ENCODE measurements around the gene SIRPA.

Gene SIRPA

DNA sequence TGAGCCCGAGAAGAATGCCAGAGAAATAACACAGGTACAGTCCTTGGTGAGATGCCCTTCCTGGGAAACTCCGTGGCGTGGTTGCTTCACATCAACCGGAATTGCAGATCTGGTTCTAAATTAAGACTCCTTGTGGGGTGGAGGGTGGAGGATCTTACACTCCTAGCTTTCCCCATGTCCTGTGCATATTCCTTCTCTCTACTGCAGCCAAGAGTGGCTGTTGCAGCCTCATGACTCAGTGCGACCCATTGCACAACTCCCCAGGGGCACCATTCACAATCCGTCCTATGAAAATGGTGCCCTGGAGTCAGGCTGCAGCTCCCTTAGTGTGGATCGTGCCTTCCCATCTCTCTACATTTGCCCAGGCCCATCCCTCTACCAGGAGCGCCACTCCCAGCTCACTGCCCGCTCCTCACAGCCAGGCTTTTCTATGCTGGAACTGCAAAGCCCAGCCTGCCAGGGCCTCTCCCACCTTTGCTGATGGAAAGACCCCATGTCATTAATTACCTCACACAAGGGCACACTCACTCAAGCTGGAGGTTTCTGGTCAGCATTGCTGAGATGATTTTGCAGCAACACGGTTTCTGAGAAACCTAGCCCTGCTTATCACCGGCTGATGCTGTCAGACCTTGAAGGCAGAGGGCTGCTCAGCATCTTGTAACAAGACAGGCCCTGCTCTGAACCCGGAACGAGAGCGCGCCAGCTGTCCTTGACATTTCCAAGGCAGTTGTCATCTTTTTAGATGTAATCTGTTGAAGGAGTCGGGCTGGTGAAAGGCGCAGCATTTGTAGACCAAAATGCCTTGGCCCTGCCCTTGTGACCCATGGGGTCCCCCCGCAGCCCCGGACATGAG is 39.7 kb downstream of the SIRPA start:
- DNase-seq: no peak

DNA sequence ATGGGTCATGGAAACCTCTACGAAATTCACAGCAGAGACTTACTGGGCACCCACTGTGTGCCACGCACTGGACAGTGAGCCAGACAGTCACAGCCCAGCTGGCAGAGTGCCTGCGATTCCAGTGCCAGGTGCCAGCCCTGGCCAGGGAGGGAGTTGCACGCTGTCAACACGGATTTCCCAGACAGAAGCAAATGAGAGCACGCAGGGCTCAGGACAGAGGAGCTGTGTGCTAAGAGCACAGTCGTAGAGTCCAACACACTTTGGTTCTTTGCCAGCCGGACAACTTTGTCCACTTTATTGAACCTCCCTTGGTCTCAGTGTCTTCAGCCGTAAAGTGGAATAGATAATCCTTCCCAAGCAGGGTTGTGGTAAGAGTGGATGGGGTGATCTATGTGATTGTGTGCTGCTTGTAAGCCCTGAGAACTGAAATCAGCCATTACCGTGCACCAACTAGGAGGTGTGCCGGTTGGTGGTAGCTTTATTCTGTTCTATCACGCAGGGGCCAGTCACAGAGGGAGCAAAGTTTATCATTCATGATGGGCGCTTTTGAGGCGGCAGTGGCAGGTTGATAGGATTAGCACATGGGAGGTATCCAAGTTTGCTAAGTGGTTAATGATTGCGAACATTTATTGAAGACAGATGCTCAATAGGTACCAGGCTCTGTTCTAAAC is 40.6 kb downstream of the SIRPA start:
- DNase-seq: no peak

DNA sequence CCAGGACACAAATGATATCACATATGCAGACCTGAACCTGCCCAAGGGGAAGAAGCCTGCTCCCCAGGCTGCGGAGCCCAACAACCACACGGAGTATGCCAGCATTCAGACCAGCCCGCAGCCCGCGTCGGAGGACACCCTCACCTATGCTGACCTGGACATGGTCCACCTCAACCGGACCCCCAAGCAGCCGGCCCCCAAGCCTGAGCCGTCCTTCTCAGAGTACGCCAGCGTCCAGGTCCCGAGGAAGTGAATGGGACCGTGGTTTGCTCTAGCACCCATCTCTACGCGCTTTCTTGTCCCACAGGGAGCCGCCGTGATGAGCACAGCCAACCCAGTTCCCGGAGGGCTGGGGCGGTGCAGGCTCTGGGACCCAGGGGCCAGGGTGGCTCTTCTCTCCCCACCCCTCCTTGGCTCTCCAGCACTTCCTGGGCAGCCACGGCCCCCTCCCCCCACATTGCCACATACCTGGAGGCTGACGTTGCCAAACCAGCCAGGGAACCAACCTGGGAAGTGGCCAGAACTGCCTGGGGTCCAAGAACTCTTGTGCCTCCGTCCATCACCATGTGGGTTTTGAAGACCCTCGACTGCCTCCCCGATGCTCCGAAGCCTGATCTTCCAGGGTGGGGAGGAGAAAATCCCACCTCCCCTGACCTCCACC is 42.2 kb downstream of the SIRPA start:
- DNase-seq: no peak

DNA sequence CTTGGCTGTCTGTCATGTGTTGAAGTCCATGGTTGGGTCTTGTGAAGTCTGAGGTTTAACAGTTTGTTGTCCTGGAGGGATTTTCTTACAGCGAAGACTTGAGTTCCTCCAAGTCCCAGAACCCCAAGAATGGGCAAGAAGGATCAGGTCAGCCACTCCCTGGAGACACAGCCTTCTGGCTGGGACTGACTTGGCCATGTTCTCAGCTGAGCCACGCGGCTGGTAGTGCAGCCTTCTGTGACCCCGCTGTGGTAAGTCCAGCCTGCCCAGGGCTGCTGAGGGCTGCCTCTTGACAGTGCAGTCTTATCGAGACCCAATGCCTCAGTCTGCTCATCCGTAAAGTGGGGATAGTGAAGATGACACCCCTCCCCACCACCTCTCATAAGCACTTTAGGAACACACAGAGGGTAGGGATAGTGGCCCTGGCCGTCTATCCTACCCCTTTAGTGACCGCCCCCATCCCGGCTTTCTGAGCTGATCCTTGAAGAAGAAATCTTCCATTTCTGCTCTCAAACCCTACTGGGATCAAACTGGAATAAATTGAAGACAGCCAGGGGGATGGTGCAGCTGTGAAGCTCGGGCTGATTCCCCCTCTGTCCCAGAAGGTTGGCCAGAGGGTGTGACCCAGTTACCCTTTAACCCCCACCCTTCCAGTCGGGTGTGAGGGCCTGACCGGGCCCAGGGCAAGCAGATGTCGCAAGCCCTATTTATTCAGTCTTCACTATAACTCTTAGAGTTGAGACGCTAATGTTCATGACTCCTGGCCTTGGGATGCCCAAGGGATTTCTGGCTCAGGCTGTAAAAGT is 43.5 kb downstream of the SIRPA start:
- DNase-seq: no peak

DNA sequence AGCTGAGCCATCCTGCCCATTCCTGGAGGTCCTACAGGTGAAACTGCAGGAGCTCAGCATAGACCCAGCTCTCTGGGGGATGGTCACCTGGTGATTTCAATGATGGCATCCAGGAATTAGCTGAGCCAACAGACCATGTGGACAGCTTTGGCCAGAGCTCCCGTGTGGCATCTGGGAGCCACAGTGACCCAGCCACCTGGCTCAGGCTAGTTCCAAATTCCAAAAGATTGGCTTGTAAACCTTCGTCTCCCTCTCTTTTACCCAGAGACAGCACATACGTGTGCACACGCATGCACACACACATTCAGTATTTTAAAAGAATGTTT is 44.0 kb downstream of the SIRPA start:
- no peak for DNase-seq

DNA sequence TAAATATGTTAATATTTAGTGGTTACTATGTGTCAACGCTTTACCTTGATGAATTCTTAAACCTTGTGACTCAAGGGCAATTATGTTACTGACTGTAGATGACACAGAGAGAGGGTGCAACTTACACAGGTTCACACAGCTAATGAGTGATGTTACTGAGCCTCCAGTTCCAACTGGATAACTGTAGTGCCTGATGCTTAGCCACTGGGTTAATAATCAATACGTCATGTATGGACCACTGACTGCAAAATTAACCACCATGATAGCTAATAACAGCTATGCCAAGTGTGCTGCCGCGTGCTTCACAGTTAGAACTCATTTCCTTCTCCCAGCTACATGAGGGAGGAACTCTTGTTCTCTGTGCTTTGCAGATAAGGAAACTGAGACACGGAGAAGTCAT is 45.4 kb downstream of the SIRPA start:
- no peak for DNase-seq

DNA sequence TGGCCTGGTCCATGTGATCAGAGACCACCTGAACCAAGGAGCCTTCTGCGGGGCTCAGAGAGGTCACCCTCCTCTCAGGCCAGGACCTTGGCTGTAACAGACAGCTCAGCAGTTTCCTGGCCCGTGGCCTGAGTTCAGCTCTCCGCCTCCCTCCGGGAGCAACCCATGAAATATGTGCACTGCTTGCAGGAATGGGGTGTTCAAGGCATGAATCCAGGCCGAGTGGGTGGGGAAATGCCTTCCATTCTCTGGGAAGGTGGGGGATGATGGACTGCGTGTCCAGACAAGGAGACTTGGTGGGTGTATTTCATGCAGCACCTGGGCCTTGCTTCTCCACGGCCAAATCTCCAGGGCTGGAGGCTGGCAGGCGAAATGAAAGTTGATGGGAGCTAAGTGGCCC is 46.0 kb downstream of the SIRPA start:
- DNase-seq: no peak

DNA sequence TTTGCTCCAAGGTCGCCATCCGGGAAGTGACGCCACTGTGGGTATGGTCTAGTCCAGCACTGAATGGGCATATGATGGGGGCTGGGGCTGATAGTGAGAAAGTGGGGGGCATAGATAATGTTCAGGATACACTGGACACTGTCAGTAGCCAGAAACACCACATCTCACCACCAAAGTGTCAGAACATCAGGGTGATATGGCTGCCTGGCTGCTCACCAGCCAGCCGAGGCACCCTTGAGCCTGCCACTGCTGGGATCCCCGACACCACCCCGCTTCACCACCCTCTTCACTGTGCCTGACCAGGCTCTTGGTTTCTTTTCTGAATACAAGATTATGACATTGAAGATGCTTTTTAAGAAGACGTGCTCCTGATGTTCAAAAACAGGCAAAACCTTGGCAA is 46.9 kb downstream of the SIRPA start:
- no peak for DNase-seq

DNA sequence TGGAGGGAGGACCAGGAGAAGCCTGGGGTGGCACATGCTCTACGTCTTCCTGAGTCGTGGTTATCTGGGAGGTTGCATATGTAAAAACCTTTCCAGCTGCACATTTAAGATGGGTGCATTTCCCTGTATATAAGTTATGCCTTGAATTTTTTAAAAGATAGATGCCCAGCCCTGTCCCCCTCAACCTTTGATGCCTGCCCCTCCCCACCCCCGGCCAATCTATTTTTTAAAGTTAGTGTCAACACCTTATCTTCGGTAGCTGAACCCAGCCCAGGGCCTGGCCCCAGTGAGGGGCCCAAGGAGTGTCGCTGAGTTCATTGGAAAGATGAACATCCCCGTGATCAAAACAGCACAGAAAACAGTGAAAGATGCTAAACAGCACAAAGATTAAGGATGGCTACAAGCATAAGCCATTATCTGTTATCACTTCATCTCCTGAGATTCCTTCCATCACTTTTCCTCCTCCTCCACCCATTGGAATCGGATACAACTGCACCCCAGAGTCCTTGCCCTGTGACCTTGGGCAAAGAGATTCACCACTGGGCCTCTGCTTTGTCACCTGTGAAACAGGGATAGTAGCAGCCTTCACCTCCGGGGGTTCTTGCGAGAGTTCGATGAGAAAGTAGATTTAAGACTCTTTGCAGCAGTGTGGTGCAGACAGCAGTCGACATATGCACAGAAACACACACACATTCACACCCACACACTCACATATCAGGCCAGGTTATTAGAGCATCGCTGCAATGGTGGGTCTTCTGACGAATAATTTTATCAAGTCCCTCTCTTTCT is 47.5 kb downstream of the SIRPA start:
- no peak for DNase-seq

DNA sequence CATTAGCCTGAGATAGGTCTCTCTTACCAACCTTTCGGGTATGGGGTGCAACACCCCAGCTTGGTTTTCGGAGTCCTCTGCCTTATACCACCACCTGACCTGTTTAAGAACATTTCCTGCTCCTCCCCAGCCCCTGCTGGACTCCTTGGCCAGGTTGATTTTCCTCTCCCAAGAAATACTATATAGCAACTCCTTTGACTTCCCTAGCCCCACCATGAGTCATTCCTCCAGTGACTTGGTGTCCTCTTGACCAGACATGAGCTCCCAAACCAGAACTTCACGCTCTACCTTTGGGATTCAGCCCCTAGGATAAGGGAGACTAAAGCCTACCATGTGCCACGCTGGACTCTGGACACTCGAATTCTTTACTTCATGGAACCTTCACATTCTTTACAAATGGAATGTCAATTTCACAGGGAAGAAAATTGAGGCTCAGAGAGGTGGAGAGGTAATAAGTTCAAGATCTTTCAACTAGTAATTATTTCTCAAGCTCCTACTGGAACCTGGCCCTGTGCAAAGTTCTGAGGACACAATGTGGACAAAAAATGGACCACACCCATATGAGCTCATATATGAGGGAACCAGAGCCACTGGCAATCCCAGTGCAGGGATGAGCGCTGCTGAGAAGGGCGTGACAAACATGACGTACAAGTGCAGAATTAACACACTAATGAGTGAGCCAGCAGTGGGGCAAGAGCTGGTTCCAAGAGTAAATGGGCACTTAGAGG is 48.2 kb downstream of the SIRPA start:
- DNase-seq: no peak

DNA sequence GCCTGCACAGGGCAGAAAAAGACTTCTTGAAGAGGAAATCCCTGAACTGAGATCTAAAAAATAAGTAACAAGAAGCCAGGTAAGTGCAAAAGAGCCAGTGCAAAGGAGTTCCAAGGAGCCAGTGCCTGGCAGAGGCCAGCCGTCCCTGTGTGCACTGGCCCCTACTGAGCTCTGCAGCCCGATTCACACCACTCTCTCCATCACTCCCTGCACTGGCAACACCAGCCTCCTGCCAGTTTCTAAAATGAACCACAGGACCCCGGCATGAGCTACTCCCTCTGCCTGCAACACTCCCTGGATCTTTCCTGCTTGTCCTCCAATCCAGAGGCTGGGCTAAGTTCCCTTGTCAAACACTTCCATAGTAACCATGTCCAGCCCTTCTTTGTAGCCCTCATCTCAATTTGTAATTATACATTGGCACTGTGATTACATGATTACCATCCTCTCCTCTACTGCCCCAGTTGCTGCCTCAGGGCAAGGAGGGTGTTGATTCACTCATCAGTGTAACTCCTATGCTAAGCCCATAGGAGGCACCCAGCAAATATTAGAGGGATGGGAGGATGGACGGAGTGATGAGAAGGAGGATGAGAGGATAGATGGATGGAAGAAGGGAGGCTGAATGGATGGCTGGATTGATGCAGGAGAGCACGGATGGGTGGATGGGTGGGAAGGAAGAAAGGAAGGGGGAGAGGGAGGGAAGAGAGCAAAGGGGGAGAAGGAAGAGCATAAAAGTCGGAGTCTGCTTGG is 49.3 kb downstream of the SIRPA start:
- DNase-seq: no peak

DNA sequence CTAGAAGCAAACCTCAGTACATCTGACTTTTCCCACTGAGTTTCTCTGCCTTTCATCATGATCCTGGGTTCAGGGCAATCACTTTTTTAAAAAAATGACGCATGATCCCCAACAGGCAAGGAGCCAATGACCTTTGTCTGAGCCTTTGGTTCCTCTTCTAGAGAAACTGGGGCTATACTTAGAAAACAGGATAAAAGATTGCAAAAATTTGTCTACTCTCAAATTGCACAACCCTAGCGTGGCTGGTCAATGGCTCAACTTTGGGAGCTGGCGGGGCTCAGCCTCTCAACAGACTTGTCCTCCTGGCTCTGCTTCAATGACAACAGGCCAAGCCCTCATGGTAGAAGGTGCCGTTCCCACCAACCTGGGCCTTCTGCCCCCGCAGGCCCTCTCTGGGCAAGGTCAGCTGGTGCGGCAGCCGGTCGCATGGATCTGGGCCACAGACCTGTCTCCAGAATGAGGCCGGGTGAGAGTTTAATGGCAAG is 50.0 kb downstream of the SIRPA start:
- DNase-seq: peak; percentile 19

DNA sequence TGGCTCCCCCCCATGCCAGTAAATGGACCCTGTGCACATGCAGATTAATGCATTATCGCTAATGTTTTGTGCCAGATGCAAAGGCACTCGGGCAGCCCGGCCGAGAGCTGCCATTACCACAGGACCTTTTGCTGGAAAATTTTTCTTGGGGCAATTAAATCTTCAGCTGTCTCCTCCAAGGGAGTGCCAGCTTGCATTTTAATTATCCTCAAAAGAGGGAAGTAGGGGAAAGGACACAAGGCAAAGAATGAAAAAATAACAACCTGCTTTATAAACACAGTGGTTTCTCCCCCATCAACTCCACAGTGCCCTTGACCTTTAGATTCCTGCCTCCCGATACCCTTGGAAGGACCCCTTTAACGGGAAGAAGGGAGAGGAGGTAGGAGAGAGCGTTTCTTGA is 50.5 kb downstream of the SIRPA start:
- DNase-seq: no peak

DNA sequence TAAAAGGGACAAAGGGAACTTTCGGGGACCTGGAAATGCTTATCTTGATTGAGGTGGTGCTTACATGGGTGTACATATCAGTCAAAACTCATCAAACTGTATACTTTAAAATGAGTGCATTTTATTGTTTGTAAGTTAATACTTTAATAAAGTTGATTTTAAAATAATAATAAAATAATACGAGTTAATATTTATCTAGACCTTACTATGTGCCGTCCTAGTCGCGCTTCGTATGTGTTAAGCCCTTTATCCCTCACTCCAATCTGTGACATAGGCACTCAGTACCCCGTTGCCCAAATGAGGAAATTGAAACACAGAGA is 51.2 kb downstream of the SIRPA start:
- DNase-seq: no peak

DNA sequence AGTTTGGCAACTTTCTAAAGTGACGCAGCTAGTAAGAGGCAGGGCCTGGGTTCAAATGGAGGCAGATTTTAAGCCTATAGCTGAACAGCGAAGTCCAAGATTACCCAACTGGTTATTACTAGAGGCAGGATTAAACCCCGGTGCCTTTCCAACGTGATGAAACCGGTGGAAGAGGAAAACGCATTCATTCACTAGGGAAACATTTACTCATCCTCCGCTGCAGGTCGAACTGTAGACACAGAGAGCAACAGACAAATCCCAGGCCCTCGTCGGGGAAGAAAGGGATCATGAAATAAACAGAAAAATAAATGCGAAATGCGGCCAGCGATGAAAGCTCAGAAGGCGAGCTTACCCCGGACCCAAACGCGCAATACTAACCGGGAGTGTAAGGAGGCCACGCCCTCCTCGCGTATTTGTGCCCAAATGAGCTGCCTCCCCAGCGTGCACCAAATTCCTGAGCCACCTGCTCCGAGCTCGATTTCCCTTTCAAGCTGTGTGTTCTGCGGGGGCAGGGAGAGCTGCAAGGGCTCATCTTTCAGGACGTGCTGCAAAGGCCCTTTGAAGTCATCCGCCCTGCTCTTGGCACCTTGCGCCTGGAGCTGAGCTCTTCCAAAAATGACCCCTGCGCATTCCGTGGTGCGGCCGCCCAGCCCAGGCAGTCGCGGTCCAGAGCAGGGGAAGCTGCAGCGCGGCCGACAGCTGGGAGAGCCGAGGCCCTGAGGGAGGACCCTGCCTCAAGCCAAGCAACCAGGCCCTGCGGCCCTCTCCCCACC is 51.7 kb downstream of the SIRPA start:
- peak; percentile 16 for DNase-seq

DNA sequence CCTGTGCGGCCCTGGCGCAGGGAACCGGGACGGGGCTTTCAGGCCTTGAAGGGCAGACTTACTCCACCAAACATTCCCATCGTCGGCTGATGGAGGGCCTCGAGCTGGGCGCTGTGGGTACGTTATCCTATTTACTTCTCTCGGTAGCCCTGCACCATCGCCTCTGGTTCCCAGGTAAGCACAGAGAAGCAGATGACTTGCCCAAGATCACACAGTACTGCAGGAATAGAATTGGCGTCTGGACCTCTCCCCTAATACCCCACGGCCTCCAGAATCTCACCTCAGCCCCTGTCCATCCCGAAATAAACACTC is 52.3 kb downstream of the SIRPA start:
- no peak for DNase-seq

DNA sequence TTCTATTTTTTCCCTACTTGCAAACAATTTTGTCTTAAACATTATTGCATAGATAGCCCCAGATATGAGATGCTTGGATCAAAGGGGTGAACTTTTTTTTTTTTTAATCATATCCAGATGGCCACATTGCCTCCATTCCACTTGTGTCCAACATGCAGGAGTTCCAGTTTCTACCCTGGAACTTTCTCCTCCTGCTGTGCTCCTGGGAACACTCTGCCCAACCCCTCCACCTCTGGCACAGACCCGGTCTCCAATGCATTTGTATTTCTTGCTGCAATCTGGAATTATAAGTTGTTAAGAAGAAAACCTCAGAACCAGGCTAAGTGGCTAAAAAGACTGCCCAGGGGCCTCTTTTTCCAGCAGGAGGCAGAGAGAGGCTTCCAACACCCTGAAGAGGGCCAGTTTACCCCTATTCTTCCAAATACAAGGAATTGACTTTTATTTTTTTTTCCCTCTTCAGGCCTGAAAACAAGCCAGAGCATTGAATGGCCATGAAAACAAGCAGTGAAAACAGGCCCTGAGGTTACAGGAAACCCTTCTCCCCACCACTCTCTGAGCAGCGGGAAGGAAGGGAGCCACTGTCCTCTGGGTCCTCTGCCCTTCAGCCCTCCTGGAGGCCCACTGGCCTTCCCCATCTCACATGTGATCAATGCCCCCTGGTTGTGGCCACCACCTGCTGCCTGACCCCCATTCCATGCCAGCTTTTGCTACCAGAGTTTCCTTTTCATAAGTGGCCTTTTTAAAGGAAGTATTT is 54.3 kb downstream of the SIRPA start:
- no peak for DNase-seq

DNA sequence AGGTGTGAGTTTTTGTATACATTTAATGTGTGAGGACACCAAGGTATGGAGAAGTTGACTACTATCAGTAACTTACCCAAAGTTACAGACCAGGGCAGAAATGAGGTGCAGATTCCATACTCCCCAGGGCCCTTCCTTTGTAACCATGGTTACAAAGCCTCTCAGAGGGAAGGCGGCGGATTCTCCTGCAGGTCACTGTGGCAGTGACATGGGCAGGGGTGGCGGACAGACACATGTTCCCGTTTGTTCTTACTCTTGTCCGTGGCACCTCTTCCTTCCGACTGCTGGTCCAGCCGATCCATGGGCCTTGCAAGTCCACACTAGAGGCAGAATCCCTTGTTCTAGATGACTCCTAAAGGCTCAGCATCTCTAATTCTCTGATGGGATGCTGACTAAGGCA is 55.6 kb downstream of the SIRPA start:
- no peak for DNase-seq

DNA sequence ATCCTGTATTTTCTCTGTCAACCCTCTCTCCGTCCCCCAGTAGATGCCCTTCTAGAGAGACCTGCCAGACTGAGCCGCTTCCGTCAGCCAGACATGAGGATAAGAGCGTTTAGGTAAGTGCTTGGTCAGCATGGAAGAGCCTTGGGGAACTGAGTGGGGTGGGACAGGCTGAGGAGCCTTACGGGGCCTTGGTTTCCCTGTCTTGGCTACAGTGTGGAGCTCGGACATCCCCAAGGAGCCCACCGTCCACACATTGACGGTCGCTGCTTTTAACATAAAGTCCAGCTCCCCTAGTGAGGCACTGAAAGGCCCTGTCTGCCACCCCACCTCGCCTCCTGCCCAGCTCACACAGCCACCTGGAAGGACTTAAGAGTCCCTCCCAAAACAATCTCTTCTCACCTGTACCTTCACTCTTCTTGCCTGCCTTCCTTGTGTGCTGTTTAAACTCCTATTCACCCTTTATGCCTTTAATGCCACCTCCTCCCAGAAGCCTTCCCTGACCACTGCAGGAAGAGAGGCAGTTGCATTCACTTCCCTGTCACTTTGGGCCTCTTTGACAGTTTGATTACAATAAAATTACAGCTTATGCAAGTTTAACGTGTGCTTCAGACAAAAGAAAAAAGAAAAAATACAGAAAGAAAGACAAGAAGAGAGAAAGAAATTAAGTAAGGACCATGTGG is 56.4 kb downstream of the SIRPA start:
- no peak for DNase-seq

All from CD4-positive, alpha-beta T cell treated with Interleukin-10 for 1 hour (primary cell).